Adrenal gland (tissue), 12 donors: Measurements from ENCODE around the gene AGBL1. TPM values are rescaled to one million over a fixed set of nuclear protein-coding genes. Genes with fewer than 3 reads are reported as not detected.

ENCODE experiments used
- DNase-seq, 7 donors: peaks; one replicate each; pipeline ENCODE4 v3.0.0-alpha.2; 2019 to 2020
- H3K27ac ChIP-seq, 5 donors: fragments of 200-600 bp; sonication (generic) in 4 of 5; 1 replicate in 3 of 5; 2 replicates in 2 of 5; pipeline versions ENCODE4 v1.5.1 to v1.8.0; 2016 to 2020; ENCODE audit warnings: mild to moderate bottlenecking in 1 of 5
- H3K27me3 ChIP-seq: fragments of 200-600 bp; 2 replicates; pipeline ENCODE4 v1.8.0; 2021
- H3K36me3 ChIP-seq, 2 donors: fragments of 200-600 bp; replicated peaks in 1 of 2; 1 replicate in 1 of 2; 2 replicates in 1 of 2; pipeline versions ENCODE4 v1.5.1 to v1.8.0; 2018 to 2022
- H3K4me1 ChIP-seq, 2 donors: fragments of 200-600 bp; replicated peaks in 1 of 2; 1 replicate in 1 of 2; 2 replicates in 1 of 2; pipeline versions ENCODE4 v1.5.1 to v1.8.0; 2018 to 2021
- H3K4me3 ChIP-seq, 4 donors: fragments of 200-600 bp; sonication (generic) in 3 of 4; one replicate each; pipeline ENCODE4 v1.5.1; 2016 to 2018
- H3K9me3 ChIP-seq, 3 donors: fragments of 200-600 bp; sonication (generic) in 1 of 3; replicated peaks in 1 of 3; 1 replicate in 2 of 3; 2 replicates in 1 of 3; pipeline versions ENCODE4 v1.5.1 to v1.8.0; 2016 to 2021
- CTCF ChIP-seq, 6 experiments: fragments of 450-650 bp in 4 of 6; fragments of 200-600 bp in 2 of 6; sonication (generic) in 1 of 6; IDR thresholded peaks; 1 replicate in 5 of 6; 2 replicates in 1 of 6; pipeline versions ENCODE4 v1.5.1 to v1.8.0; 2016 to 2021; ENCODE audit warnings: antibody characterized with exemption in 6 of 6, mild to moderate bottlenecking in 2 of 6, moderate library complexity in 1 of 6
- POLR2A ChIP-seq, 2 donors: fragments of 450-650 bp; IDR thresholded peaks; one replicate each; pipeline ENCODE4 v1.6.1; 2017; ENCODE audit warnings: antibody characterized with exemption in 2 of 2, mild to moderate bottlenecking in 2 of 2, moderate library complexity in 1 of 2
- WGBS, 4 donors: extraction: QIAGEN DNeasy Blood & Tissue Kit in 2 of 4; methylation state at CpG; one replicate each; pipeline versions ENCODE4 v1.1.5 to v1.1.7; 2013 to 2017; 5-methylcytosine and 5-hydroxymethylcytosine counted together
- intact Hi-C, 2 donors: fragments of 100-400 bp; cut with DNase I; formaldehyde crosslinking; loops; one replicate each; pipeline versions ENCODE4 v1.14.1 to v1.15.0; 2022 to 2023
- polyA plus RNA-seq, 3 donors: library from polyadenylated mRNA; stranded (reverse); fragments of 200-250 nt in 2 of 3; fragments of 350-450 nt in 1 of 3; fragmentation: Illumina TruSeq in 1 of 3; extraction: RNeasy Lipid Tissue Mini Kit (QIAGEN cat#74804) in 1 of 3; gene quantifications; one replicate each; pipeline ENCODE4 v1.2.3, GENCODE V29; 2013 to 2014
- total RNA-seq, 9 donors: library from RNA; depleted of rRNA in 4 of 9; stranded (reverse); fragments of >200 nt in 4 of 9; fragments of 120-200 nt in 1 of 9; fragmentation: NEBNext Ultra II Directional in 1 of 9; extraction: Animal tissue kit (Norgen Biotek cat#: 25700) in 1 of 9; gene quantifications; one replicate each; pipeline versions ENCODE4 v1.1.0 to v1.2.4, GENCODE V29; 2013 to 2023
- donor health status: healthy with polysubstance abuse.
- donor health status: Bipolar disorder and iron deficiency.
- donor health status: DM: yes; HTN: yes; CAD: no.
- donor health status: DM: no; HTN: no; CAD: no.
- donor health status: DM: no; HTN: no; CAD: no.
- donor health status: DM: yes; HTN: yes; CAD: no.

Gene AGBL1
- total and polyA plus RNA-seq, 12 donors, result 0.04 to 0.07 (median 0.06) TPM; not detected in 9

- Histone ChIP-seq H3K27me3 (no peaks in the 10 kb centered on the region), H3K27ac (no peak overlapping the region), H3K4me1 (peaks cover 0 to 15% of the 10 kb centered on the region in 2 donors), H3K9me3 (no peaks in the 10 kb centered on the region), H3K4me3 (no peak overlapping the region), H3K36me3 (no peaks in the 10 kb centered on the region)
- intact Hi-C loops, result no loop called here
- no peak for DNase-seq
- 70 to 85% (median 79%) methylated on average over 5 of the region's 5 CpGs for WGBS, 4 donors
- TF ChIP-seq CTCF (IDR thresholded peaks at IDR 0.05), result no peak
- TF ChIP-seq POLR2A (IDR thresholded peaks at IDR 0.05), result no peak
Measured at GRCh38 chr15:86161250-86161649, 81.6 kb downstream of the AGBL1 start.

- no peaks in the 10 kb centered on the region for H3K9me3 ChIP-seq
- H3K36me3 ChIP-seq, result no peaks in the 10 kb centered on the region
- WGBS, 4 donors, result 61 to 81% (median 75%) methylated on average over 2 of the region's 2 CpGs
- H3K27me3 ChIP-seq, result no peaks in the 10 kb centered on the region
- peak in 1 of 7 donors; percentile 21 for DNase-seq
- TF ChIP-seq CTCF (IDR thresholded peaks at IDR 0.05), result no peak
- H3K27ac ChIP-seq, result no peak overlapping the region
- intact Hi-C loops, result no loop called here
- H3K4me3 ChIP-seq, result no peak overlapping the region
- peaks cover 0 to 15% of the 10 kb centered on the region in 2 donors for H3K4me1 ChIP-seq
Measured at GRCh38 chr15:86162172-86162591, 82.5 kb downstream of the AGBL1 start.

GRCh38 chr15:86162641-86163040 lies 83.0 kb downstream of the AGBL1 start:
- H3K36me3 ChIP-seq, result no peaks in the 10 kb centered on the region
- DNase-seq, result no peak
- no peaks in the 10 kb centered on the region for H3K27me3 ChIP-seq
- no peak overlapping the region for H3K4me3 ChIP-seq
- peaks cover 0 to 15% of the 10 kb centered on the region in 2 donors for H3K4me1 ChIP-seq
- WGBS, 4 donors, result 89 to 93% (median 90%) methylated on average over 2 of the region's 2 CpGs
- intact Hi-C loops, result no loop called here
- no peak overlapping the region for H3K27ac ChIP-seq
- H3K9me3 ChIP-seq, result no peaks in the 10 kb centered on the region
- TF ChIP-seq CTCF (IDR thresholded peaks at IDR 0.05), result no peak
- TF ChIP-seq POLR2A (IDR thresholded peaks at IDR 0.05), result no peak

- Histone ChIP-seq H3K27me3 (no peaks in the 10 kb centered on the region), H3K4me3 (no peak overlapping the region), H3K9me3 (no peaks in the 10 kb centered on the region), H3K36me3 (no peaks in the 10 kb centered on the region), H3K27ac (peak overlapping the region in 3 of 5 donors; percentile 15 to 62 (median 50)), H3K4me1 (peaks cover 0 to 15% of the 10 kb centered on the region in 2 donors)
- no peak for TF ChIP-seq POLR2A (IDR thresholded peaks at IDR 0.05)
- TF ChIP-seq CTCF (IDR thresholded peaks at IDR 0.05), result no peak
- DNase-seq, result peak in 6 of 7 donors; percentile 39 to 57 (median 54)
- intact Hi-C loops, result no loop called here
- 19 to 35% (median 23%) methylated on average over 2 of the region's 2 CpGs for WGBS, 4 donors
Measured at GRCh38 chr15:86163816-86164215, 84.1 kb downstream of the AGBL1 start.
